MCF 10A (cell line): ENCODE measurements around the gene PTPN4. TPM values are rescaled to one million over a fixed set of nuclear protein-coding genes. Genes with fewer than 3 reads are reported as not detected.
A peak's percentile ranks its signal among the peaks of the same experiment; 100 is the strongest.

Experiments
- BruUV-seq: library from RNA; stranded (reverse); fragments of 400-500 nt; replicated peaks from 2 replicates; lab custom pipeline; 2021; lab: Mats Ljungman, UMichigan
- CTCF ChIA-PET: fragments of 300-600 bp; sonication (Branson Sonifier 250); formaldehyde crosslinking; extraction: SDS; loops from one replicate; lab custom pipeline; 2021; ENCODE audit warnings: antibody characterized with exemption, inconsistent platforms; lab: Yijun Ruan, JAX
- POLR2A ChIA-PET: fragments of 300-600, 350-650 bp; sonication (Branson Sonifier 250); formaldehyde crosslinking; extraction: SDS; loops from one replicate; lab custom pipeline; 2020; ENCODE audit warnings: antibody characterized with exemption, inconsistent platforms; lab: Yijun Ruan, JAX
- DNase-seq: peaks from one replicate; pipeline ENCODE4 v3.0.0-alpha.2; 2018; ENCODE audit not compliant: unreplicated experiment
- H3K27ac Mint-ChIP-seq: one replicate; pipeline ENCODE4 v1.8.0; 2022; ENCODE audit warnings: mild to moderate bottlenecking, low read depth, mixed read lengths; ENCODE audit not compliant: unreplicated experiment
- H3K27me3 Mint-ChIP-seq: one replicate; pipeline ENCODE4 v1.8.0; 2022; ENCODE audit warnings: mixed read lengths; ENCODE audit not compliant: insufficient read depth, unreplicated experiment
- H3K36me3 Mint-ChIP-seq: one replicate; pipeline ENCODE4 v1.8.0; 2022; ENCODE audit warnings: mild to moderate bottlenecking, moderate library complexity, mixed read lengths; ENCODE audit not compliant: insufficient read depth, unreplicated experiment
- H3K4me1 Mint-ChIP-seq: one replicate; pipeline ENCODE4 v1.8.0; 2022; ENCODE audit warnings: mixed read lengths; ENCODE audit not compliant: insufficient read depth, unreplicated experiment
- H3K4me3 Mint-ChIP-seq: one replicate; pipeline ENCODE4 v1.8.0; 2022; ENCODE audit warnings: mild to moderate bottlenecking, moderate library complexity, mixed read lengths; ENCODE audit not compliant: unreplicated experiment
- H3K9me3 Mint-ChIP-seq: one replicate; pipeline ENCODE4 v1.8.0; 2022; ENCODE audit warnings: mixed read lengths; ENCODE audit not compliant: unreplicated experiment
- intact Hi-C: fragments of 100-400 bp; cut with micrococcal nuclease; formaldehyde crosslinking; loops from 2 replicates; pipeline ENCODE4 v1.14.1; 2022
- total RNA-seq: library from RNA; stranded (reverse); gene quantifications from 2 replicates; pipeline ENCODE4 v1.2.3, GENCODE V29; 2022
- TF ChIP-seq, protein P1 (sequence below): fragments of 200-600 bp; IDR thresholded peaks from one replicate; pipeline ENCODE4 v1.8.0; 2022; ENCODE audit warnings: antibody characterized with exemption, mild to moderate bottlenecking; ENCODE audit not compliant: unreplicated experiment

The PTPN4 gene
- total RNA-seq, 1 experiment from 2014 or later, result 21.1 TPM

- no peak for DNase-seq
- ChIA-PET POLR2A (interaction anchor here (0.6 kb wide), 1 partner anchor 233 kb away, joined by 3 read pairs; no protein-coding TSS in a partner anchor), CTCF (interaction anchor here (0.6 to 0.7 kb wide), 2 partner anchors 22 to 188 kb away, joined by 3 read pairs; no protein-coding TSS in a partner anchor)
- TF ChIP-seq, protein P1, sequence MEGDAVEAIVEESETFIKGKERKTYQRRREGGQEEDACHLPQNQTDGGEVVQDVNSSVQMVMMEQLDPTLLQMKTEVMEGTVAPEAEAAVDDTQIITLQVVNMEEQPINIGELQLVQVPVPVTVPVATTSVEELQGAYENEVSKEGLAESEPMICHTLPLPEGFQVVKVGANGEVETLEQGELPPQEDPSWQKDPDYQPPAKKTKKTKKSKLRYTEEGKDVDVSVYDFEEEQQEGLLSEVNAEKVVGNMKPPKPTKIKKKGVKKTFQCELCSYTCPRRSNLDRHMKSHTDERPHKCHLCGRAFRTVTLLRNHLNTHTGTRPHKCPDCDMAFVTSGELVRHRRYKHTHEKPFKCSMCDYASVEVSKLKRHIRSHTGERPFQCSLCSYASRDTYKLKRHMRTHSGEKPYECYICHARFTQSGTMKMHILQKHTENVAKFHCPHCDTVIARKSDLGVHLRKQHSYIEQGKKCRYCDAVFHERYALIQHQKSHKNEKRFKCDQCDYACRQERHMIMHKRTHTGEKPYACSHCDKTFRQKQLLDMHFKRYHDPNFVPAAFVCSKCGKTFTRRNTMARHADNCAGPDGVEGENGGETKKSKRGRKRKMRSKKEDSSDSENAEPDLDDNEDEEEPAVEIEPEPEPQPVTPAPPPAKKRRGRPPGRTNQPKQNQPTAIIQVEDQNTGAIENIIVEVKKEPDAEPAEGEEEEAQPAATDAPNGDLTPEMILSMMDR, result no peak
- no TSS peak for BruUV-seq
- H3K36me3 Mint-ChIP-seq, result peaks cover 7% of the 10 kb centered on the region
- no peaks in the 10 kb centered on the region for H3K27me3 Mint-ChIP-seq
- H3K4me3 Mint-ChIP-seq, result no peak overlapping the region
- intact Hi-C loops, result no loop called here
- peaks cover 8% of the 10 kb centered on the region for H3K4me1 Mint-ChIP-seq
- no peaks in the 10 kb centered on the region for H3K9me3 Mint-ChIP-seq
- no peak overlapping the region for H3K27ac Mint-ChIP-seq
Observed at GRCh38 chr2:119873350-119874315, 113.9 kb downstream of the PTPN4 start.

GRCh38 chr2:119879502-119879901, 119.8 kb downstream of the PTPN4 start:
- Mint-ChIP-seq H3K9me3 (no peaks in the 10 kb centered on the region), H3K4me1 (peaks cover 8% of the 10 kb centered on the region), H3K36me3 (peaks cover 5% of the 10 kb centered on the region), H3K27ac (no peak overlapping the region), H3K27me3 (no peaks in the 10 kb centered on the region), H3K4me3 (no peak overlapping the region)
- TF ChIP-seq, protein P1, result no peak
- DNase-seq, result no peak
- ChIA-PET POLR2A (interaction anchor here (0.8 kb wide), 1 partner anchor 70 kb away, joined by 3 read pairs; no protein-coding TSS in a partner anchor), CTCF (no interaction called here)
- intact Hi-C loops, result no loop called here
- BruUV-seq, result no TSS peak

- Mint-ChIP-seq H3K36me3 (peaks cover 21% of the 10 kb centered on the region), H3K4me1 (peaks cover 16% of the 10 kb centered on the region), H3K27ac (peak overlapping the region; percentile 80), H3K4me3 (no peak overlapping the region), H3K27me3 (no peaks in the 10 kb centered on the region), H3K9me3 (no peaks in the 10 kb centered on the region)
- ChIA-PET CTCF (no interaction called here), POLR2A (interaction anchor here (1.0 kb wide), 1 partner anchor 16 kb away, joined by 3 read pairs; no protein-coding TSS in a partner anchor)
- intact Hi-C loops, result no loop called here
- TF ChIP-seq, protein P1, result no peak
- BruUV-seq, result no TSS peak
- peak; percentile 58 for DNase-seq
Observed at GRCh38 chr2:119888680-119889079, 129.0 kb downstream of the PTPN4 start.

- Mint-ChIP-seq H3K4me3 (no peak overlapping the region), H3K27ac (no peak overlapping the region), H3K27me3 (no peaks in the 10 kb centered on the region), H3K4me1 (no peaks in the 10 kb centered on the region), H3K36me3 (peaks cover 18% of the 10 kb centered on the region), H3K9me3 (no peaks in the 10 kb centered on the region)
- no TSS peak for BruUV-seq
- POLR2A ChIA-PET, result no interaction called here
- TF ChIP-seq, protein P1, result no peak
- CTCF ChIA-PET, result no interaction called here
- intact Hi-C loops, result no loop called here
- no peak for DNase-seq
Observed at GRCh38 chr2:119897736-119898395, 138.1 kb downstream of the PTPN4 start.
